NT2/D1 (cell line): Measurements from ENCODE around the gene ADNP.

Source experiments
- DNase-seq: peaks from one replicate; pipeline ENCODE4 v3.0.0-alpha.2; 2011; ENCODE audit warnings: low read depth, low spot score
- H3K27me3 ChIP-seq: 2 replicates; pipeline ENCODE4 v1.6.0; 2011; ENCODE audit warnings: mild to moderate bottlenecking; ENCODE audit not compliant: insufficient read length, insufficient read depth
- H3K36me3 ChIP-seq: 2 replicates; pipeline ENCODE4 v1.6.1; 2011; ENCODE audit warnings: mild to moderate bottlenecking, low read length, mixed read lengths; ENCODE audit not compliant: insufficient read depth, insufficient read length
- H3K4me1 ChIP-seq: 2 replicates; pipeline ENCODE4 v1.5.1; 2011; ENCODE audit not compliant: insufficient read depth, insufficient read length
- H3K4me3 ChIP-seq: 2 replicates; pipeline ENCODE4 v1.5.1; 2011; ENCODE audit warnings: low read depth; ENCODE audit not compliant: insufficient read length
- H3K9ac ChIP-seq: 2 replicates; pipeline ENCODE4 v1.6.0; 2011; ENCODE audit warnings: low read depth; ENCODE audit not compliant: insufficient read length
- H3K9me3 ChIP-seq: 2 replicates; pipeline ENCODE4 v1.5.1; 2011; ENCODE audit warnings: mild to moderate bottlenecking, low read length; ENCODE audit not compliant: insufficient read depth
- SUZ12 ChIP-seq: IDR thresholded peaks from 2 replicates; pipeline ENCODE4 v1.6.1; 2011; ENCODE audit not compliant: insufficient read length, insufficient read depth; ENCODE audit errors: extremely low read depth
- YY1 ChIP-seq: IDR thresholded peaks from 2 replicates; pipeline ENCODE4 v1.6.1; 2011; ENCODE audit not compliant: insufficient read length, insufficient read depth
- ZNF274 ChIP-seq: IDR thresholded peaks from 2 replicates; pipeline ENCODE4 v1.6.1; 2011; ENCODE audit warnings: mild to moderate bottlenecking, low read depth, low read length

The ADNP gene

DNA sequence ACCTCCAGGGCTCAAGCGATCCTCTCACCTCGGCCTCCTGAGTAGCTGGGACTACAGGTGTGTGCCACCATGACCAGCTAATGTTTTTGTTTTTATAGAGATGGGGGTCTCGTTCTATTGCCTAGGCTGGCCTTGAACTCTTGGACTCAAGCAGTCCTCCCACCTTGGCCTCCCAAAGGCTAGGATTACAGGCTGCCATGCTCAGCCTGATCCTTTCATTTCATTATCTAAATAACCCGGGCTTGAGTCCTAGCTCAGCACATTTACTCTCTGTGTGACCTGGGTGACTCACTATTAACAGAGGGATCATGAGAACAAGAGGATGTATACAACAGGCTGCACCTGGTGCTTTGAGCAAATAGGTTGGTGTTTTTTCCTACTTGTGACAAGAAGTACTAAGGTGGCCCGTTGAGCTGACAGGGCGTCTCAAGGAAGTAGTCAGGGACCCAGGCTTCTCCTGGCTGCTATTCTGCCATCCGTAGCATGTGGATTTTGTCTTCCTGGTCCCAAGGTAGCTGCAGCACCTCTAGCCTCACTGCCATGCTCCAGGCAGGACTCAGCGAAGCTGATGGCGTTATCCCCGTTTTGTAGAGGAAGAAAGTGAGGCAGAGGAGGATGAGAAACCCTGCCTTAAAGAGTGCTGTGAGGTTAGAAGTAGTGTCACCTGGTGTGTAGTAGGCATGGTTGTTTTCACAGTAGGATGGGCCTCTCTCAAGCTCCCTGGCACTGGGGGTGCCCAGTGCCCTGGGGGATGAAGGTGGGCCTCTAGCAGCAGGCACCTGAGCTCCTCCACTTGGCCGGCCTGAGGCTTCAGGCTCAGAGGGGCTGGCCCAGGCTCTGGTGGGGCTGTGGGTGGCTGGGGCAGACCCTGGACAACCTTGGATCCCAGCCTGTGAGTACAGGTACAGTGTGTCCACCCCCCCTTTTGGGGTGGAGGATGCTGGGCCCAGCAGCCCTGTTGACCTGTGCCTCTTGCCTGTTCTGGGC, 62.4 kb downstream of the ADNP start:
- DNase-seq, result no peak
- H3K4me1 ChIP-seq, result peaks cover 24% of the 10 kb centered on the region
- no peaks in the 10 kb centered on the region for H3K9me3 ChIP-seq
- no peak for TF ChIP-seq YY1
- TF ChIP-seq SUZ12, result no peak
- no peak for TF ChIP-seq ZNF274
- peaks cover 13% of the 10 kb centered on the region for H3K36me3 ChIP-seq
- H3K4me3 ChIP-seq, result no peak overlapping the region
- no peaks in the 10 kb centered on the region for H3K27me3 ChIP-seq
- H3K9ac ChIP-seq, result no peak overlapping the region

DNA sequence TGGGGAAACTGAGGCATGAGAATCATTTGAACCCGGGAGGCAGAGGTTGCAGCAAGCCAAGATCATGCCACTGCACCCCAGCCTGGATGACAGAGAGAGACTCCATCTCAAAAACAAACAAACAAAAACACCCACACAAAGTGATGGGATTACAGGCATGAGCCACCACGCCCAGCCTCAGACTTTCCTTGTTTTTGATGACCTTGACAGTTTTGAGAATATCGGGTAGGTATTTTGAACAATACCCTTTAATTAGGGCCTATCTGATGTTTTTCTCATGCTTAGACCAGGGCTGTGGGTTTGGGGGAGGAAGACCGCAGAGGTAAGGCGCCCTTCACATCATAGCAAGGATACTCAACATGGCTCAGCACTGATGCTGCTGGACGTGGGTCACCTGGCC, 63.4 kb downstream of the ADNP start:
- peaks cover 3% of the 10 kb centered on the region for H3K36me3 ChIP-seq
- peaks cover 28% of the 10 kb centered on the region for H3K4me1 ChIP-seq
- DNase-seq, result no peak
- no peak overlapping the region for H3K4me3 ChIP-seq
- H3K27me3 ChIP-seq, result no peaks in the 10 kb centered on the region
- TF ChIP-seq YY1 (no peak), ZNF274 (no peak), SUZ12 (no peak)
- H3K9me3 ChIP-seq, result no peaks in the 10 kb centered on the region
- H3K9ac ChIP-seq, result no peak overlapping the region

DNA sequence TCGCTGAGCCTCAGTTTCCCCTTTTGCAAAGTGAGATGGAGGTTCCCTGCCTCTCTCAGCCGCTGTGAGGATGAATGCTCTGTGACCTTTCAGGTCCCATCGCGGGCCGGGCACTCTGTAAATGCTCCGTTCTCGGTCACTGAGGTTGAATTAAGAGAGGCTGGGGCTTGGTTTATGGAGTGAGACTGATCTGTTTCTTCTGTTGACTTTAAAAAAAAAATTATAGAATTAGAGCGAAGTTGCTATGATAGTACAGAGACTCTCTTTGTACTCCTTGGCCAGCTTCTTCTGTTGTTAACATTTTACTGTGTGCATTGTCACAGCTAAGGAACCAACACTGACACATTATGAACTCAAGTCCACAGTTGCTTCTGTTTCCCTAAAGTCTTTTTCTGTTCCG, 64.4 kb downstream of the ADNP start:
- no peak for DNase-seq
- Histone ChIP-seq H3K4me1 (peaks cover 29% of the 10 kb centered on the region), H3K36me3 (no peaks in the 10 kb centered on the region)

DNA sequence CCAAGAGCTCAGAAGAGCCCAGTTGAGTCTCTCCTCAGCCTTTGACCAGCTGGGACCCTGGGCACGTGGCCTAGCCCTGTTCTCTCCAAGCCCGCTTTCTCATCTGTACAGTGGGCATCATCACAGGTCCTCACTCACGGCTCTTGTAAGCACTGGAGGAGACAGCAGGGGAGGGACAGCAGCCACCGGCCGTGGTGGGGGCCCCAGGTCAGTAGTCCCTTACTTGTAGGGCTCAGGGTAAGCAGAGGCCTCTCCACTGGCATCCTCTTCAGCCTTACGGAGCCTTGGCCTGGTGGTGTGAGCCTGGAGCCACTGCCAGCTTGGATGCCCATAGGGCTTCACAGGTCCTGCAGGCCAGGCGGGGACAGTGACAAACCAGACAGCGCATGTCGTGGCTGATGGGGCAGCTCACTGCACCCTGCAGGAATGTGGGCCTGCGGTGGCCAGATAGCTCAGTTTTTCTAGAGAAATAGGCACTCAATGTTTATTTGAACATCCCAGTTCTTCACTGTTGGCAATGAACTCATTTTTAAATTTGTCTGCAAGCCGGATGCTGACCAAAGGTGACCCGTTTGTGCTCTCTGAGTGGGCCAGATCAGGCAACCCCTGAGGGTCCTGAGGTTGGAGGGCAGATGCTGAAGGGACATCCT, 65.1 kb downstream of the ADNP start:
- no peak for TF ChIP-seq ZNF274
- no peak for TF ChIP-seq YY1
- no peak for TF ChIP-seq SUZ12
- H3K36me3 ChIP-seq, result no peaks in the 10 kb centered on the region
- no peak for DNase-seq
- peak overlapping the region; percentile 17 for H3K9ac ChIP-seq
- H3K9me3 ChIP-seq, result no peaks in the 10 kb centered on the region
- H3K27me3 ChIP-seq, result no peaks in the 10 kb centered on the region
- H3K4me1 ChIP-seq, result peaks cover 30% of the 10 kb centered on the region
- no peak overlapping the region for H3K4me3 ChIP-seq

More for the DNA sequence above, 64.4 kb downstream of the ADNP start:
- no peak for TF ChIP-seq YY1
- no peak for TF ChIP-seq SUZ12
- no peak for TF ChIP-seq ZNF274
- H3K9me3 ChIP-seq, result no peaks in the 10 kb centered on the region
- H3K27me3 ChIP-seq, result no peaks in the 10 kb centered on the region
- no peak overlapping the region for H3K4me3 ChIP-seq
- no peak overlapping the region for H3K9ac ChIP-seq

DNA sequence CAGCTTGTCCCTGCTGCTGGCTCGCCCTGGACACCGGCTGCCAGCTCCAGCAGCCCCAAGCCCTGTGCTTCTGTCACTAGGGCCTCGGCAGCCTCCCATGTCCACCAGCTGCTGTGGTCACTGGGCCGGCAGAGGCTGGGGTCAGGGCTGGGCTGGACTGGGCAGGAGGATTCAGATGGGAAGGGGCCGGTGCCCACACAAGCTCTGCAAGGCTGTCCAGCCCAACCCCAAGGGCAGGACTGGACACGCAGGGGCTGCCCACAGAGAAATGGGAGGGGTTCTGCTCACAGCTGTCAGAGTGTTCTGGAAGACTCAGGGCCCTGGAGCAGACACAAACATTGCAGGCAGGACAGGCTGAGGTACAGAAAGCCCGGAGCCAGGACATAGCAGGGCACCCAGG, 65.6 kb downstream of the ADNP start:
- Histone ChIP-seq H3K4me3 (no peak overlapping the region), H3K36me3 (no peaks in the 10 kb centered on the region), H3K9me3 (no peaks in the 10 kb centered on the region), H3K4me1 (peaks cover 34% of the 10 kb centered on the region), H3K9ac (peak overlapping the region; percentile 25), H3K27me3 (no peaks in the 10 kb centered on the region)
- TF ChIP-seq SUZ12 (no peak), YY1 (no peak), ZNF274 (no peak)
- DNase-seq, result no peak

DNA sequence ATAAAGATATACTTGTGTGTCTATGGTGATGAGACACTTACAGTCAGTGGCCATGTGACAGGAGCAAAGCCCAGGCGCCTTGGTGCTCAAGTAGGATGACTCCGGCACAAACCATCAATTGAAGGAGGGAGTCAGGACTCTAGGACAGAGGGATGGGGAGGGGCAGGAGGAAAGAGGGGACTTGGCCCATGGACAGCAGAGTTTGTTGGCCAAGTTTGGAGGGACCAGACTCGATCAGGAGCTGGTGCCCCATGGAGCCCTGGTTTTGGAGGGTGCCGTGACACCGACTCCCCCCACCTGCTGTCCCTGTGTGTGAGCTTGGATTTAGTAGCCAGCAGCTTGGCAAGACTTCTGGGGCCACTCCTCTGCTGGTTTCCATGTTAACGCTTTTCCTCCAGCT, 66.1 kb downstream of the ADNP start:
- Histone ChIP-seq H3K9ac (no peak overlapping the region), H3K4me1 (peaks cover 30% of the 10 kb centered on the region), H3K36me3 (no peaks in the 10 kb centered on the region), H3K9me3 (no peaks in the 10 kb centered on the region), H3K4me3 (no peak overlapping the region), H3K27me3 (no peaks in the 10 kb centered on the region)
- TF ChIP-seq ZNF274, result no peak
- no peak for TF ChIP-seq SUZ12
- no peak for TF ChIP-seq YY1
- no peak for DNase-seq

DNA sequence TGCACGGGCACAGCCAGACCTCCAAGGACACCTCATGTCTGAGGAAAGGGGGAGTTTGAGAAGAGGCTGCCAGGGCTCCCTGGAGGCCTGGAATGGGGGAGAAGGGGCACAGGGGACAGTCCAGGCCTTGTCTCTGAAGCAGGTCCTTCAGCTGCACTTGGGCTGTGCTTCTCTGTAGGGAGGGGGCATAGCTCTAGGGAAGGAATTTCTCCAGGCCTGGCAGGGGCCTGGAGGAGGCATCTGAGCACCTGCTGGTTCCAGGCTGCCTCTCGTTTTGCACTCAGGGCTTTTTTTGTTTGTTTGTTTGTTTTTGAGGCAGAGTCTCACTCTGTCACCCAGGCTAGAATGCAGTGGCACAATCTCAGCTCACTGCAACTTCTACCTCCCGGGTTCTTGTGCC, 68.7 kb downstream of the ADNP start:
- peak overlapping the region; percentile 8 for H3K9ac ChIP-seq

More for the DNA sequence above, 68.7 kb downstream of the ADNP start:
- TF ChIP-seq SUZ12, result no peak
- TF ChIP-seq YY1, result no peak
- TF ChIP-seq ZNF274, result no peak
- DNase-seq, result no peak
- no peaks in the 10 kb centered on the region for H3K9me3 ChIP-seq
- H3K4me1 ChIP-seq, result peaks cover 30% of the 10 kb centered on the region
- H3K36me3 ChIP-seq, result no peaks in the 10 kb centered on the region
- H3K4me3 ChIP-seq, result no peak overlapping the region
- no peaks in the 10 kb centered on the region for H3K27me3 ChIP-seq
